ENCODE results near the gene EPM2A.

The EPM2A gene

DNA sequence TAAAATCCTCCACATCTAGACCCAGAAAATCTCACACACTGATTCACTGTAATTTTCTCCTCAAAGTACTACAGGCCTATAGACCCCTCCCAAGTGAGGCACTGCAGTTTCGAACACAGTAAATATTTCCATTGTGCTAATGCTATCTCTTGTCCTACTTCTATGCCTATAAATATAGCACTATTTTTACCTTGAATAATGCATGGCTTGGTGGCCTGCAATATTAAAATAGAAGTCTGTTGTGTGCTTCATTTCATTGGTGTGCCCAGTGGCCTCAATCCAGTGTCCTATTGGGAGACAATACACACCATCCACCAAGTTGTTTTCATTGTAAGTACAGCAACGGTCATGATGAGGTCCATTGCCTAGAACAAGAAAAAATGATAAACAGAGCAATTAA lies 49.4 kb downstream of the EPM2A start:
- TF ChIP-seq, protein P1, sequence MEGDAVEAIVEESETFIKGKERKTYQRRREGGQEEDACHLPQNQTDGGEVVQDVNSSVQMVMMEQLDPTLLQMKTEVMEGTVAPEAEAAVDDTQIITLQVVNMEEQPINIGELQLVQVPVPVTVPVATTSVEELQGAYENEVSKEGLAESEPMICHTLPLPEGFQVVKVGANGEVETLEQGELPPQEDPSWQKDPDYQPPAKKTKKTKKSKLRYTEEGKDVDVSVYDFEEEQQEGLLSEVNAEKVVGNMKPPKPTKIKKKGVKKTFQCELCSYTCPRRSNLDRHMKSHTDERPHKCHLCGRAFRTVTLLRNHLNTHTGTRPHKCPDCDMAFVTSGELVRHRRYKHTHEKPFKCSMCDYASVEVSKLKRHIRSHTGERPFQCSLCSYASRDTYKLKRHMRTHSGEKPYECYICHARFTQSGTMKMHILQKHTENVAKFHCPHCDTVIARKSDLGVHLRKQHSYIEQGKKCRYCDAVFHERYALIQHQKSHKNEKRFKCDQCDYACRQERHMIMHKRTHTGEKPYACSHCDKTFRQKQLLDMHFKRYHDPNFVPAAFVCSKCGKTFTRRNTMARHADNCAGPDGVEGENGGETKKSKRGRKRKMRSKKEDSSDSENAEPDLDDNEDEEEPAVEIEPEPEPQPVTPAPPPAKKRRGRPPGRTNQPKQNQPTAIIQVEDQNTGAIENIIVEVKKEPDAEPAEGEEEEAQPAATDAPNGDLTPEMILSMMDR (IDR thresholded peaks at IDR 0.05; ENCODE audit: borderline replicate concordance, insufficient read depth, low read depth, low read length) = no peak
- H3K4me3 ChIP-seq (ENCODE audit: low read depth, low read length) = no peak overlapping the region

DNA sequence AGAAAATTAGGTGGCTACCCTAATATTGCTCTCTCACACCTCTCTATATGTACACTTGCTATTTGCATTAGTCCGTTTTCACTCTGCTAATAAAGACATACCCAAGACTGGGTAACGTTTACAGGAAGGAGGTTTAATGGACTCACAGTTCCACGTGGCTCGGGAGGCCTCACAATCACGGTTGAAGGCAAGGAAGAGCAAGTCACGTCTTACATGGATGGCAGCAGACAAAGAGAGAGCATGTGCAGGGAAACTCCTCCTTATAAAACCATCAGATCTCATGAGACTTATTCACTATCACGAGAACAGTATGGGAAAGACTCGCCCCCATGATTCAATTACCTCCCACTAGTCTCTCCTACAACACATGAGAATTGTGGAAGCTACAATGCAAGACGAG lies 53.4 kb downstream of the EPM2A start:
- TF ChIP-seq, protein P1 (IDR thresholded peaks at IDR 0.05; ENCODE audit: borderline replicate concordance, insufficient read depth, low read depth, low read length) = no peak
- no peak overlapping the region for H3K4me3 ChIP-seq (ENCODE audit: low read depth, low read length)

DNA sequence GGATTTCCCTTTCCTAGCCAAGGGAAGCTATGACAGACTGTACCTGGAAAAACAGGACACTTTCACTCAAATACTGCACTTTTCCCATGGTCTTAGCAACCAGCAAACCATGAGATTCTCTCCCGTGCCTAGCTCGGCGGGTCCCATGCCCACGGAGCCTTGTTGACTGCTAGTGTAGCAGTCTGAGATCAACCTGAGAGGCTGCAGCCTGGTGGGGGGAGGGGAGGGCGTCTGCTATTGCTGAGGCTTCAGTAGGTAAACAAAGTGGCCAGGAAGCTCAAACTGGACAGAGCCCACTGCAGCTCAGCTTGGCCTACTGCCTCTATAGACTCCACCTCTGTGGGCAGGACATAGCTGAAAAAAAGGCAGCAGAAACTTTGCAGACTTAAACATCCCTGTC lies 61.8 kb downstream of the EPM2A start:
- H3K4me3 ChIP-seq (ENCODE audit: low read depth, low read length) = no peak overlapping the region
- TF ChIP-seq, protein P1 (IDR thresholded peaks at IDR 0.05; ENCODE audit: borderline replicate concordance, insufficient read depth, low read depth, low read length) = no peak

DNA sequence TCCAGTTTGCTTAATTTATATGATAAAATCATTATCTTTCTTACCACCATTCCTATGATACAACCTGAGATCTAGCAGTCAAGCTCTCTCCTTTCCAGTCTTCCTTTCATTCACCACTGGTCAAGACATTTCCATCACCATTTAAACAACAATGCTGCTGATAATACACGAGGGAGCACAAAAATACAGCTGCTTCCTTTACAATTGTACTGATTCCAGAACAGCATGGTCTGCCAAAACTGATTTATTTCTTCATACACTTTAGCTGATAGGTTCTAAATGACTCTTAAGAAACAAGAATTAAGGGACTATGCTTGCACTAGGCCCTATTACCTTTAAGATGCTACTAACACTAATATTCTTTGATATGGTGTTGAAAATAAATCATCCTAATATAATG lies 65.0 kb downstream of the EPM2A start:
- no peak overlapping the region for H3K4me3 ChIP-seq (ENCODE audit: low read depth, low read length)
- TF ChIP-seq, protein P1 (IDR thresholded peaks at IDR 0.05; ENCODE audit: borderline replicate concordance, insufficient read depth, low read depth, low read length) = no peak

DNA sequence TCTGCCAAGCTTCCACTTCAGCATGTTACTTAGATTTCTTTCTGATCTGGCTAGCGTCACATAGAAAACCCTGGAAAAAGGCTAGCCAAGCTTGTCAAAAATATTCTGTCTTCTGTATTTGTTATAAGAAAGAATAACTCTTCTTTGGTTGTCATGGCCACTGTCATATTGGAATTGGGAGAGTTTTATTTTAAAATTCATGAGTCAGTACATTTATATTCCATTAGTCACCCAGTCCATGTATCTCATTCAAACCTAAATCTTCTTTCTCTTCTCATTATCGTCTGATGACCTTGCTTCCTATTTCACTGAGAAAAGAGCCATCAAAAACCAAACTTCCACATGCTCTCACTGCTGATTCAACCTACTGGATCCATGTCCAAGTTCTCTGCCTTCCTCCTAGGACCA lies 65.7 kb downstream of the EPM2A start:
- H3K4me3 ChIP-seq (ENCODE audit: low read depth, low read length) = no peak overlapping the region
- TF ChIP-seq, protein P1 (IDR thresholded peaks at IDR 0.05; ENCODE audit: borderline replicate concordance, insufficient read depth, low read depth, low read length) = no peak

DNA sequence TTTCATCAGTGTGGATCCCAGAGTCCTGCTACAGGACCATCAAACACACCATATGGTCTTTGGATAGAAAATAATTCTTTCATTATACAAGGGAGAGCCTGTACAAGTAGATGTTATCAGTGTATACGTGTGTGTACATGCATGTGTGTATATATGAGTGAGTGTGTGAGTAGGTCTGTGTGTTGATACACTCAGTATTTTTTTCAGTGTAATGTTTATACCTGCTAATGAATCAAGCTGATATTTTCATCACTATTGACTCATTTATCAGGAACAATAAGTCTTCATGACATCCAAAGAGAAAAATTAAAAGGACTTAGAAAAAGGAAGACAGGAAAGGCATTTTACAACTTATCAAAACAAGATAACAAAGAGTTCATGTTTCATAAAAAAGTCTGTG lies 66.5 kb downstream of the EPM2A start:
- no peak overlapping the region for H3K4me3 ChIP-seq (ENCODE audit: low read depth, low read length)
- TF ChIP-seq, protein P1 (IDR thresholded peaks at IDR 0.05; ENCODE audit: borderline replicate concordance, insufficient read depth, low read depth, low read length) = no peak

DNA sequence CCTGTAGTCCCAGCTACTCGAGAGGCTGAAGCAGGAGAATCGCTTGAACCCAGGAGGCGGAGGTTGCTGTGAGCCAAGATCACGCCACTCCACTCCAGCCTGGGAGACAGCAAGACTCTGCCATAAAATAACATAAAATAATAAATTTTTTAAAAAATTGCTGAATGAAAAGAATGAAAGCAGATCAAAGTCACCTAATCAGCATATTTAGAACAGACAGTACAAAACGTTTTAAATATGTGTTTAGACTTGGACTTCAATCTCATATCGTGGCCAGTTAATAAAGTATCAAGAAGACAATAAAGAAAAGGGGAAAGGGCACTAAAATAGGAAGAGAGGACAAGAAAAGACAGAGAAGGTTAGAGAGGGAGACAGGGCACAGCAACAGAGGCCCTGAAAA lies 74.6 kb downstream of the EPM2A start:
- no peak overlapping the region for H3K4me3 ChIP-seq (ENCODE audit: low read depth, low read length)
- TF ChIP-seq, protein P1 (IDR thresholded peaks at IDR 0.05; ENCODE audit: borderline replicate concordance, insufficient read depth, low read depth, low read length) = no peak
